Omental fat pad (tissue), 4 donors: ENCODE results near the gene CENPV. TPM values are rescaled to one million over a fixed set of nuclear protein-coding genes. Genes with fewer than 3 reads are reported as not detected.

Source experiments
- ATAC-seq: fragments of 150-250 bp; one replicate; pipeline ENCODE4 v1.9.1; 2016; ENCODE audit warnings: mild to moderate bottlenecking, moderate library complexity; ENCODE audit not compliant: low FRiP score
- DNase-seq: peaks from one replicate; pipeline ENCODE4 v3.0.0-alpha.2; 2019; ENCODE audit warnings: low spot score
- total RNA-seq, 4 donors: library from RNA; depleted of rRNA; stranded (reverse); fragments of >200 nt; gene quantifications; one replicate each; pipeline ENCODE4 v1.1.0, GENCODE V29; 2016
- TF ChIP-seq, protein P1 (sequence below), 3 donors: fragments of 450-650 bp; IDR thresholded peaks; one replicate each; pipeline ENCODE4 v1.5.1; 2016 to 2017; ENCODE audit warnings: antibody characterized with exemption in 3 of 3, mild to moderate bottlenecking in 3 of 3, moderate library complexity in 2 of 3

CENPV gene
- total RNA-seq, 4 donors from 2014 or later = 16.1 to 29.1 (median 23.5) TPM

DNA sequence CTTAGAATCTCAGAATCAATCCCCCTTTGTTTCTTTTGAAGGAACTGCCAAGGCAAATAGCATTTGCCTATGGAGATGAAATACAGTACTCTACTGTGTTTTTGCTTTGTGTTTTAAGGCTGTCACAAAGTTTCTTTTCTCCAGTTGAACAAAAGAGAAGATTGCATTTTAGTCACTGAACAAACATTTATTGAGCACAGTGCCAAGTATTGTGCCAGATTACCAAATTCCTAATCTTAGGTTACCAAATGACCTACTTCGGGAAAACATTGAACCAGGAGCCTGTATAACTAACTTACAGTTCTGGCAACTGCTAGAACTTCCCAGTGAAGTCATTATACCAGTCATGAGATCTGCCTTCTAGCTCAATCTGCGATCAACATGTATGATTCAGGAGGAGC is 24.7 kb upstream of the CENPV start:
- TF ChIP-seq, protein P1, sequence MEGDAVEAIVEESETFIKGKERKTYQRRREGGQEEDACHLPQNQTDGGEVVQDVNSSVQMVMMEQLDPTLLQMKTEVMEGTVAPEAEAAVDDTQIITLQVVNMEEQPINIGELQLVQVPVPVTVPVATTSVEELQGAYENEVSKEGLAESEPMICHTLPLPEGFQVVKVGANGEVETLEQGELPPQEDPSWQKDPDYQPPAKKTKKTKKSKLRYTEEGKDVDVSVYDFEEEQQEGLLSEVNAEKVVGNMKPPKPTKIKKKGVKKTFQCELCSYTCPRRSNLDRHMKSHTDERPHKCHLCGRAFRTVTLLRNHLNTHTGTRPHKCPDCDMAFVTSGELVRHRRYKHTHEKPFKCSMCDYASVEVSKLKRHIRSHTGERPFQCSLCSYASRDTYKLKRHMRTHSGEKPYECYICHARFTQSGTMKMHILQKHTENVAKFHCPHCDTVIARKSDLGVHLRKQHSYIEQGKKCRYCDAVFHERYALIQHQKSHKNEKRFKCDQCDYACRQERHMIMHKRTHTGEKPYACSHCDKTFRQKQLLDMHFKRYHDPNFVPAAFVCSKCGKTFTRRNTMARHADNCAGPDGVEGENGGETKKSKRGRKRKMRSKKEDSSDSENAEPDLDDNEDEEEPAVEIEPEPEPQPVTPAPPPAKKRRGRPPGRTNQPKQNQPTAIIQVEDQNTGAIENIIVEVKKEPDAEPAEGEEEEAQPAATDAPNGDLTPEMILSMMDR (IDR thresholded peaks at IDR 0.05) = no peak
- ATAC-seq (no peak), DNase-seq (no peak)

DNA sequence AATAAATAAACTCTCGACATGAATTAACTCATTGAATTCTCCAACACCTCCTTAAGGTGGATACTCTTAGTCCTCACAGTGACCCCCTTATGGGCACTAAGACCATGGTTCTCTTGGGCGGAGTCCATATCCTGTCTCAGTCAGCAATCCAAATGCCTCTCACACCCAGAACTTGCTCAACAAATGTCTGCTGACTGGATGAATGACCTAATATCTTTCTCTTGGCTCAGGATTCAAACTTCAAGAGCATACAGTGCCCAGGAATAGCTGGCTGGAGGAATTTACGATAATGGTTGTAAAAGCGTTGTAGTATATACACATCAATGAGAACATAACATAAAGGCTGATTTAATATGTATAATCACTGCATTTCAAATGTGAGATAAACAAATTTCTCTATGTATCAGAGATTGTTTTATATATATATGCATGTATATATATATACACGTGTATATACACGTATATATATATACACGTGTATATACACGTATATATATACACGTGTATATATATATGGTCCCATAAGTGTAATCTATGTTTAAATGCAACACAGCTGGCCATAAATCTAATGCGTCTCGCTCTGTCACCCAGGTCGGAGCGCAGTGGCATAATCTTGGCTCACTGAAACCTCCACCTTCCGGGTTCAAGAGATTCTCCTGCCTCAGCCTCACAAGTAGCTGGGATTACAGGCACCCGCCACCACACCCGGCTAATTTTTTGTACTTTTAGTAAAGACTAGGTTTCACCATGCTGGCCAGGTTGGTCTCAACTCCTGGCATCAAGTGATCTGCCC is 21.1 kb upstream of the CENPV start:
- TF ChIP-seq, protein P1 (IDR thresholded peaks at IDR 0.05) = no peak
- ATAC-seq (peak; percentile 72), DNase-seq (no peak)

DNA sequence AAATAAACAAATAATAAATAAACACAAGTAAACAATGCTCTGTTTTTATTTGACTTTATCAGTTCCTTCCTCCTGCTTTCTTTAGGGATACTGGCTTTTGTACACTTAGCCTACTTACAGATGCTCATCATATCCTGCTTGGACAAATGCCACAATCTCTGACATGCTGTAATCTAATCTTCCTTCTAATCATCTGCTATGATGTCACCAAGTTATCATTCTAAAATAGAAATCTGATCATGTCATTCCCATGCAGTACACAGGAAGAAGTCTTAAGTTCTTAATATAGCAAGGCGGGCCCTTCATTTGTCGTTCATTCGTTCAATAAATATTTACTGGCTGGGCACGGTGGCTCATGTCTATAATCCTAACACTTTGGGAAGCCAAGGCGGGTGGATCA is 18.5 kb upstream of the CENPV start:
- TF ChIP-seq, protein P1 (IDR thresholded peaks at IDR 0.05) = no peak
- no peak for DNase-seq
- ATAC-seq = no peak

DNA sequence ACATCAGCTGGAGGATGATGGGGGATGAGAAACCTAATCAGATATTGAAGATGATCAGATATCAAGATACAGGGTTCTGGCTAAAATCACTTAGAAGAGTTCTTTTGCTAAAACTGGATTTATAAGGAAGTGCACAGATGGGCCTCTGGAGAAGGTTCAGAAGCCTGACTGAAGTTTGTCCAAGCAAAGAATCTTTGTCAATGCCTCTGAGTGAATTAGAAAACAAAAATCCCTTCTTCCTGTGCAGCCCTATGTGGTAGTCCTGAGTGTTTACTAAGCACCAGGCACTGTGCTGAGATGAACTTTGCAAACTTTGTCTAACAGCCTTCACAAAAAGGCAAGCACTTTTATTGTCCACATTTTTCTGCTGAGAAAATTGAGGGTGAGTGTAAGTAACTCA is 11.4 kb upstream of the CENPV start:
- ATAC-seq = no peak
- no peak for DNase-seq
- TF ChIP-seq, protein P1 (IDR thresholded peaks at IDR 0.05) = no peak

DNA sequence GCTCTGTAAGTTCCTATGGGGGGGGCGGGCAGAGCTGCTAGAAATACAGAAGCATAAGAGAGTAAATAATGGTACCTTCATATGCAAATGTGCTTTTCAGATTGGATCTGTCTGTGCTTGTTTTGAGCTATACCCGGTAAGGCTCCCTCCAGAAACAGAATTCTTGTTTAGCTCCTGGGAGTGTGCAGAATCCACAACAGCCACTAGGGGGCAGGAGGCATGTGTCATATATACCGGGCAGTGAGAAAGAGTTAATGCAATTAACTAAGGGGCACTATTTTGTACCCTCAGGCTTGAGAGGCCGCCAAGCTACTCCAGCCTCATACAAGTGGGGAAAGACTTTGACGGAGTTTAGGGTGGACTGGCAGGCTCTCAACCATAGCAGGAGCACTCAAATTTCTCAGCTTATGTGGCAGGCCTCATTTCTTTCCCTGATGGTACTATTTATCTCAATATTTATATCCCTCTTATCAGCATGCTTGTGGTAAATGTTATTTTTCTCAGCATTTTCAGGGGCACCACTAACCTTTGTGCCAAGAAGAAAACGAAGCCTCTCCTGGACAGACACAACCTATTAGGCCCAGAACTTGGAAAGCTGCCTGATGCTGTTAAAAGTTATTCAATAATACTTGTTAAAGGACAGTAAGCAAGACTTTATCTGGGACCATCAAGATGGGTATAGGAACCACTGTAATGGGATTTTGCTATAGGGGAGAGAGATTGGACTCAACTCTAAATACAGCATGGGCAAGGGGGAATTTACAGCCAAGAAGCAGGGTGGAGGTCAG is 10.7 kb upstream of the CENPV start:
- DNase-seq (peak; percentile 84), ATAC-seq (peak; percentile 59)
- TF ChIP-seq, protein P1 (IDR thresholded peaks at IDR 0.05) = peak in 2 of 3 donors; percentile 31 to 37

DNA sequence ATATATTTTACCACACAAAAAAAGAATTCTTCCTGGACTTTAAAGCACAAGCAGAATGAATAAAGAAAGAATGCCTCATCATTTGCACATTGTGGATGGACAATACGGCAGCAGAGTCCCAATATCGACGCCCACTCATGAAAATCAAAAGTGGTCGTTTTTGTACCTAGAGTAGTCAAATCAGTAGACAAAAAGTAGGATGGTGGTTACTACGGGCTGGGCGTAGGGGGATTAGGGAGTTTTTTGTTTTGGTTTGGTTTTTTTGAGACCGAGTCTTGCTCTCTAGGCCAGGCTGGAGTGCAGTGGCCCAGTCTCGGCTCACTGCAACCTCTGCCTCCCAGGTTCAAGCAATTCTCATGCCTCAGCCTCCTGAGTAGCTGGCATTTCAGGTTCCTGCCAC is 8.6 kb upstream of the CENPV start:
- ATAC-seq (no peak), DNase-seq (no peak)
- TF ChIP-seq, protein P1 (IDR thresholded peaks at IDR 0.05) = no peak
